GM19372 (cell line): Measurements from ENCODE around the gene FAM24B.
"Not testable (repeated sequence)": the region's sequence is repeated elsewhere in the genome, so short reads cannot be mapped to it uniquely, and the experiment has no call there.

ENCODE experiments used
- ATAC-seq: cut with Tn5 transposase; IDR thresholded peaks from one replicate; pipeline ENCODE4 v1.9.1; 2021; ENCODE audit warnings: mild to moderate bottlenecking, low read depth, moderate library complexity; ENCODE audit not compliant: unreplicated experiment

The FAM24B gene

DNA sequence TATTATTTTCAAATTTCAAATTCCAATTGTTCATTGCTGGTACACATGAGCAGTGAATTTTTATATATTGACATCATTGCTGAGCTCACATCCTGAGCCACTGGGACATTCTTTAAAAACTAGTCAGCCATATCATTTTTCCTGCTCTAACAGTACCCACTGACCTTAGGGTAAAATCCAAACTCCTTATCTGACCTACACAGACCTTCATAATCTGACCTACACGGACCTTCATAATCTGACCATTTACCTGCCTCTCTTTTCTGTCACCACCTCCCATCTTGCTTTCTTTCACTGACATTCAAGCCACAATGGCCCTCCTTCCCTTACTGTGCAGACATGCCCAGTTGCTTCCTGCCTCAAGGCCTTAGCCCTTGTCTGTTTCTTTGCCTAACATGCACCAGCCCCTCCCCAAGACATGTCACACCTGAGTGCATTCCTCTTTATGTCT lies 17.6 kb downstream of the FAM24B start:
- no peak for ATAC-seq

DNA sequence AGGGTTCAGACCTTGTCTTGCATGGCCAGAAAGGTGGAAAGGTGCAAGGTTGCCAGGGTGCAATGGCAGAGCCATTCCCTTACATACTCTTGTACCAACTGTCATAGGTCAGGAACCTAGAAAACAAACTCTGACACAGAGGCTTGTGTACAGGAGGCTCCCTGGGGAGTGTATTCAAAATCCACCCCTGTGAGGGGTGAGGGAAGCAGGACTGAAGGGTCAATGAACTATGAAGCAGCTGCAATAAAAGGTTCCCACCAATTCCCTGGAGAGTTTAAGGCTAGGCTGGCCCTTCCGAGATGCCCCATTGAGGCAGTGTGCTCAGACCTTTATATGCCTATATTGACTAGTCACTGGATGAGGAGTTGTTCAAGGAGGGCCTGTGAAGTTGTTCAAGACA lies 19.9 kb downstream of the FAM24B start:
- ATAC-seq, result no peak

DNA sequence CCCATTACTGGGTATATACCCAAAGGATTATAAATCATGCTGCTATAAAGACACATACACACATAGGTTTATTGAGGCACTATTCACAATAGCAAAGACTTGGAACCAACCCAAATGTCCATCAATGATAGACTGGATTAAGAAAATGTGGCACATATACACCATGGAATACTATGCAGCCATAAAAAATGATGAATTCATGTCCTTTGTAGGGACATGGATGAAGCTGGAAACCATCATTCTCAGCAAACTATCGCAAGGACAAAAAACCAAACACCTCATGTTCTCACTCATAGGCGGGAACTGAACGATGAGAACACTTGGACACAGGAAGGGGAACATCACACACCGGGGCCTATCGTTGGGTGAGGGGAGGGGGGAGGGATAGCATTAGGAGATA lies 21.3 kb downstream of the FAM24B start:
- not testable (repeated sequence) for ATAC-seq

DNA sequence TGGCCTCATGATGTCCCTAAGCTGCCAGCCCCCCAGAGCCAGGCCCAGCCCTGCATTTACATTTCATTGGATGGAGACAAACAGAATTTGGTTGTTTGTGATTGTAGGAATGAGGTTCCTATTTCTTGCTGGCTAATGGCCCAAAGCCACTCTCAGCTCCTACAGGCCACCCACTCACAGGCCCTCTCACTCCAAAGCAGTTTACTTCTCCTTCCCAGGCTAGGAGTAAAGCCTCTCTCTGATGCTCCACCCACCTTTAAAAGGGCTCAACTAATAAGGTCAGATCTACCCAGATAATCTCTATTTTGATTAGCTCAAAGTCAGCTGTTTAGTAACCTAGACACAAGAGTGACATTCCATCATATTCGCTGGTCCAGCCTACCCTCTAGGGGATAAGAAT lies 22.5 kb downstream of the FAM24B start:
- ATAC-seq, result no peak

DNA sequence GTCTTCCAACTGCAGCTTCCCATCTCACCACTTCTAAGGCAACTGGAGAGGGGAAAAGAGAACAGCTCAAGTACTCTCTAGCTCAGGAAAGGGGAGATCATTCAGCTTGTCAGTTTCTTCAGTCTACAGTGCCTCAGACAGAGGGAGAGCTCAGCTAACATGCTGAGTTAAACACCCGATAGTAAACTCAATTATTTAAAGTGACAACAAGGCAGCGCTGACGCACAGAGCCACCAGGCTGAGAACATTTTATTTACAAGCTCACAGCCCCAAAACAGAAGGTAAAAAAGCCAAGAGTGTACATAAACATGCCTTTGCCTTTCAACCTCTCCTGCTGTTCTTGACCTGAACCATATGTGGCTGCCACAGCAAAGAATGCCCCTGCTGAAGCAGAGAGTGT lies 23.6 kb downstream of the FAM24B start:
- ATAC-seq, result no peak

DNA sequence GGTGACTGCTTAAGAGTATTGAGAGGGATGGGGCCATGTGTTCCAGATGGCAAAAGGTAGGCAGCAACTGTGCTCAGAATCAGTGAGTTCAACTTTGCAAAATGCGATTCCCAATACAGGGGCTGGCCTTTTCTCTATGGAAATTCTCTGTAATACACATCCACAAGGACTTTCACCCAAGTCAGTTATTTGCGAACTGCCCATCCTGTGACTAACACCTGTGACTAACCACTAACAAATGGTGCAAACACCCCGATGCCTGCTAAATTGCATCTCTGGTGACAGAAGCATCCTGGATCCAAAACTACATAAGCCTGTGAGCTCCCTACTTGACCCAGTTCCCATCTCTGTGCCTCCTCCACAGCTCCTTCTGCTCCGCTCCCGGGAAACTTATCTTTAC lies 24.7 kb downstream of the FAM24B start:
- ATAC-seq, result no peak

DNA sequence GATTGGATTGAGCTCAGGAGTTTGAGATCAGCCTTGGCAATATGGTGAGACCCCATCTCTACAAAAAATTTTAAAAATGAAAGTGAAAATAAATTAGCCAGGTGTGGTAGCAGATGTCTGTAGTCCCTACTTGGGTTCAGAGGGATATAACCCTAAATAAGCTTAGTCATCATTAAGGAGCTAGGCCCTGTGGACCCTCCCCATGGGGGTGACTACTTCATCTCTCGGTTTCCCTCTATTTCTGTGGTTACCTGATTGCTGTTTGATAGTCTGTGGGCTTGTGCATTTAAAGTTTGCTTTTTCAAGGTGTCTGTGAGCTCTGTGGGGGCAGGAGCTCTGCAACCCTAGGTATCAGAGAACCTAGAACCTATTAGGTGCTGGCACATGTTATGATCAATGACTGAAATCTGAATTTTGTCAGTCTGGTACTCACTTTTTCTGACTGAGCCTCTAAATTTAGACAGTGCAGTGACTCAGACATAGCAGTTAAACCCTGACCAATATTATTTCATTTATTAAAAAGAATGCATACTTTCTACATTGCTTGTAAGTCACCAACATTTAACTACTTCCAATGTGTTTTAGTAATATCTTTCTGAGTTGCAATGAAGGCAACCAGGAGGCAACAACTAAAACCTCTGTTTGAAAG lies 25.6 kb downstream of the FAM24B start:
- ATAC-seq, result no peak

DNA sequence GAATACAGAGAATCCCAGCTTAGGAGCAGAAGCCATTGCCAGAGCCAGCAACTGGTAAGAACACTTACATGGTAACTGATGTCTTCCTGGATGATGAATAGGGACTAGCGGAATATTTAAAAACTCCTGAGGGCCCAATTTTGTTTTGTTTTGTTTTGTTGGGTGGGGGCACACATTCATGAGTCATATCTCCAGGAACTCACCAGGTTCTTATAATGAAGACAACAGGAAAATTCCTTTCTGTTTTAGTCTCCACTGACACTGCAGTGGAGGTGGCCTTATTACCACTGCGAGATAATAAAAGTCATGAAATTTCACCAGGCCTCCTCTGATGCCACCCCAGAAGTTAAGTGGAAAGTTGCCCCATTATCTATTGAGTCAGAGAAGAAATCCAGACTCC lies 27.1 kb downstream of the FAM24B start:
- ATAC-seq, result no peak

DNA sequence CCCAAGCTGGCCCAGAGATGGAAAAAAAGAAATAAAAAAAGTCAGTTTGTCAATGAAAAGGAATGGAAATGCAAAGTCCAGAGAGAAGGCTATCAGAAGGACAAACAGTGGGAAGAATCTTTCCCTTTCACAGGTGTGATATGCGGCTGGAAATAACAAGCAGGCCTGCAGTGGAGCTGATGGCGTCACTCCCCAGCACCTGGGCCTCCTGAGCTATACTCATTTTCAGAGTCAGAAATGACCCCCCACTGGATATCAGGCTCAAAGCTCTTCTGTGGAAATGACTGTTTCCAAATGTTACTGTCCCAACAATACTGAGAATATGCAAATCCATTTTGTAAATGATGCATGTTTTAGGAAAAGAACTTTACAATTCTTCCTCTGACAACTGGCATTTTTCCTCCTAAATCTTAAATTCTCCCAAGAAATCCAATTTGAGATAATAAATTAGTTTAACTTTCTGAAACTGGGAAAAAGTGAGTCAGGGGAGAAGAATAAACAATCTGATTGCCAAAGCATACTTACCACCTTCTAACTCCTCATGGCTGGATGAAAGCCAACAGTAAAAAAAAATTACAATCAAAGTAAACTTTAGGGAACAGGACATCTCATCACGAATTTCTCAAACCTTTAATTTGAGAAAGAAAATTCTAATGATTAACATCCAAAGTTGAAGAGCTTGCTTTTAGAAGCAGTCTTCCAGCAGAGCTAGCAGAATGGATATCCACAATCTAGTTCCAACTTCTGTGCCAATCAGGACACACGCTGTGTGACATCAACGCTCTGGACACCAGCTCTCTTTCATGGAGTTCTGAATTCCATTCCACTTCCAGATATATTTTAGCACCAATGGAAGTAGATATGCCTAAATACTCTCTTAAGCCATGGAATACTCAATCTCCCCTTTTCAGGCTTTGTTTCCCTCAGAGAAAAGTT lies 28.4 kb downstream of the FAM24B start:
- ATAC-seq, result no peak

DNA sequence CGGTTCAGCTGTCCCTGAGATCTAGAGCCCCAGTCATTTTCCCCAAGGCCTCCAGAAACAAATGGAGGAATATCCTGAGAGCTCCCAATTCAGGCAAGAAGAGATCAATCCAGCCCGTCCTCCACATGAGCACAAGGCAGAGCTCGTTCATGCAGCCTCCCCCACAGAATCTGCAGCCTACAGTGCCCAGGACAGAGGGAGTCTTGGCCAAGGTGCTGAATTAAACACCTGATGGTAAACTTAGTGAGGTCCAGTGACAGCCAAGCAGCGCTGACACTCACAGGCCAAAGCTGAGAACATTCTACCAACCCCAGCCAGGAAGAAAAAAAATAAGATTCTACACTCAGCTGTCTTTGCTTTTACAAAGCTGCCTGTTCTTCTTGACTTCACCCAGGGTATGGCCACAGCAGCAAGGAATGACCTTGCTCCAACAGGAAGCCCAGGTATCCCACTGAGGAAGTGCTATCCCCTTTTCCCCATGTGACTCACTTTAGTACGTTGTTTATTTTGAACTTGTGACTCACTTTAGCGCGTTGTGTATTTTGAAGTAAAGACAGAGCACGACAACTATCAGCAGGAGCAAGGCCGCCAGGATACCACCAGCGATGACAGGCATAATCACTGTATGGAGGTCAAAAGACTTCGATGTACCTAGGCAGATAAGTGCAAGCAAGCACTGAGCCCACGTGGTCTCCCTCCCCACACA lies 29.3 kb downstream of the FAM24B start:
- ATAC-seq, result no peak

DNA sequence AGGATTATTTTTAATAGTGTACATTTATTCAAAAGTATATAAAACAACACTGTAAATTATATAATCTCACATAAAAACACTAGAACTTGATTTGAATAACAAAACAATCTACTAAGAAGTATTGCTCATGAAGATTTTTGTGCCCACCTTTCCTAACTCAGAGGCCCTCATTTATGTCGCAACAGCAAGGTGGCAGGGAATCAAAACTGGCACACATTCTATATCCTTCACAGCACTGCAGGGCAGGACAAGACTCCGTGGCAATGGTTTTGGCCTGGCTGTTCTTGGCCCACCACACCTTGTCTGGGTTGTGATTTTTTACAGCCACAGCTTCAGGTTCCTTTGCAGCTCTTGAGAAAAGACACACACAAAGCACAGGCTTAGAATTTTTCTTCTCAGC lies 30.3 kb downstream of the FAM24B start:
- no peak for ATAC-seq

DNA sequence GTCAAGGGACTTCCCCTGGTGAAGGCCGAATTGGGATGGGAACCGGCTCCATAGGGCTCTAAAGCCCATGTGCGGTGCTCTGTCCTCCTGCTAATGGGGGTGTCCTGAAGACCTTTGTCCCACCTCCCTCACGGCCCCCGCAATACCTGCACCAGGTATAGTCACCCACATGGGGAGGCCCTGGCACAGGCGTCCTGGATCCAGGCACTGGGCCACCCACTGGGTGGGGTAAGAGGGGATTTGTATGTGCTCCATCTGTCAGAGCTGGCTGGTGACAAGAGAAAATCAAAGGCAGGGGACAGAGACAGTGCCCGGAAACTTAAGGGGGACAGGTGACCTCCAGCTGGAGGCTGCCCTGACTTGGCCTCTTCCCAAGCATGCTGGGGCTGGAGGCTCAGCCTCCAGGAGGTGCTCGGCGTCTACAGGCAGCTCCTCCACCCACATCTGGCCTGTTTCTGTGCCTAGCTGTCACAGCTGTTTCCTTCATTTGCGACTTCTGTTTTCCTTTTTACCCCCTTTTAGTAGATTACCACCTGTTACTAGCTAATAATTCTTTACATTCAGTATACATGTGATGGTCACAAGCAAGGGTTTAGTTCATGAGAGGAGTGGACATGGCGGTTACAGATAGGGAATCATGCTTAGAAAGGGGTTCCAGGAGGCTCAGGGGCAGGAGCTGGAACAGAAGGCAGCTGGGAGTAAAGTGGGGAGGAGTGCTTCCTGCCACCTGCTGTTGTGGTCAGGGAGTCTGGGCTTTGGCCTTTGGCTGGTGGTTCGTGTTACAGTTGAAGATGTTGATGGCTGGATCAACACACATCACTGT lies 31.4 kb downstream of the FAM24B start:
- ATAC-seq, result no peak

DNA sequence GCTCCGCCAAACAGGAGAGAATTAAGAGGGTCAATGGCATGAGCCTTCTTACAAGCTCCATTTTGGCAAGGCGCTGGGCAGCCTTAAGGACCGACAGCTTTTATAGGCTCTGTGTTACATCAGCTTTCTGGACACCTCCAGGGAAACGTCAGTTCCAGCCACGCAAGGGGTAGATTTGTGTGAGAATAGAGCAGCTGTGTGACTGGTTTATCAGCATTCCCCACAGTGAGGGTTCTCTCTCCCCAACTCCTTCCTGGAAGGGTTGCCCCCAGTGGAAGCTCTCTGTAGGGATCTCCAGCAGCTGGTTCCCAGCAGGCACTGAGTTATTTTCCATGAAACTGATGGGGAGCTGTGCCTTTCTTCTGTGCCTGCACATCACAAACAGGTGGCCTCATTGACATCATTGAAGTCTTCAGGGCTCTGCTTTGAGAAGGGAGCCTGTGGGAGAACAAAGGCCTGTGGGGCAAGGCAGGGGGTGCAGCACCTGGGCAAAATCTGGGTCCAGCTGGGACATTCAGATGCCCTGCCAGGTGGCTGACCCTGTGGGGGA lies 33.5 kb downstream of the FAM24B start, which contains the start of gene CUZD1:
Gene CUZD1 (minus strand): TSS at position 75 of the 550 bp plus-strand sequence. CDS start 14 bp downstream, at position 61.
- no peak for ATAC-seq

DNA sequence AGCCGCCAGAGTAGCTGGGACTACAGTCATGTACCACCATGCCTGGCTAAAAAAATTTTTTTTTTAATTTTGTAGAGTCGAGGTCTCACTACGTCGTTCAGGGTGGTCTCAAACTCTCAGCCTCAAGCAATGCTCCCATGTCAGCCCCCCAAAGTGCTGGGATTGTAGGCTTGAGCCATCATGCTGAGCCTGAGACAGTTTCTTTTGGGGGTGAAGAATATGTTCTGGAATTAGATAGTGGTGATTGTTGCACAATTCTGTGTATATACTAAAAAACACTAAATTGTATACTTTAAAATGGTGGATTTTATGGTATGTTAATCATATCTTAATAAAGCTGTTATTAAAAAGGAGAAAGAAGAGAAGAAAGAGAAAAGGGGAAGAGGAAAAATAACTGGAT lies 35.2 kb downstream of the FAM24B start:
- no peak for ATAC-seq

DNA sequence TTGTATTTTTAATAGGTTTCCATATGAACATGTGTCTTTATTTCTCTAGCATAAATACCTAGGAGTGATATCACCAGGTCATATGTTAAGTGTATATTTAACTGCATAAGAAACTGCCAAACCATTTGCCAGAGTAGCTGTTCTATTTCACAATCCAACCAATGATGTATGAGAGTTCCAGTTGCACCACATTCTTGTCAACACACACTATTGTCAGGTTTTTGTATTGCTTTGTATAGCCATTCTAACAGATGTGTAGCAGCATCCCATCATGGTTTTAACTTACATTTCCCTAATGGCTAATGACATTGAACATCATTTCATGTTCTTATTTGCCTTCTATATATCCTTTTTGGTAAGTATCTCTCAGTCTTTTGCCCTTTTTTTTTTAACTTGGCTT lies 37.8 kb downstream of the FAM24B start:
- ATAC-seq, result no peak

DNA sequence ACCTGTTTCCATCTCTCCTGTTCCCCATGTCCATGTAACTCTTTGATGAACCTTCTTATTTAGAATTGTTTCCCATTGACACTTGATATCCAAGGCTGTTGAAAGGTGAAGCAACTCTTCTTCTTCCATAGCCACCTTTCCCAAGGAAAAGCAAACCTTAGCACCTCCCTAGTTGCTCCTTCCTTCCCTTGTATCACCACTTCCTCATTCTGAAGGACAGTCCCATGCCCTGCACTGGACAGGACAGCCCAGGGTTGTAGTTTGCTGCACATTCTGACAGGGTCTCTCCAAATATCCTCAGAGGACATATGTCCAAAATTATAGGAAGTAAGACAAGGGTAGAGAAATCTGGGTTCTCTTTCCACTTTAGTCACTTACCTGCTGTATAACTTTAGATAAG lies 39.9 kb downstream of the FAM24B start:
- ATAC-seq, result no peak

DNA sequence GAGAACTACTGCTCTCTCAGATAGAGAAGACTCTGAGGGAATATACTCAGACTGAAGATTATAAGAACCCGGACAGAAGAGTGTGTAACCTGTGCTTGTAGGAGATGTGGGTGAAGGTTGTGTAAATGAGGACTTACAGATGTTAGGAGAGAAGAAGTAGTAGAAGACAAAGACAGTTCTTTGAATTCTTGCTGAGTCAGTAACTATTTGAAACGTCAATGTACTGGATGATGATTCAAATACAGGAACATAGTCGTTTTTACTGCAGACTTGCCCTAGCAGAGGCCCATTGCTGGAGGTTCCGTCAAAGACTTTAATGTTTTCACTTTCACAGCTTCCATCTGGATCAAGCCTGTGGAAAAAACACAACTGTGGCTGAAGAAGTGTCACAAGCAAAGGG lies 40.5 kb downstream of the FAM24B start:
- ATAC-seq, result no peak

DNA sequence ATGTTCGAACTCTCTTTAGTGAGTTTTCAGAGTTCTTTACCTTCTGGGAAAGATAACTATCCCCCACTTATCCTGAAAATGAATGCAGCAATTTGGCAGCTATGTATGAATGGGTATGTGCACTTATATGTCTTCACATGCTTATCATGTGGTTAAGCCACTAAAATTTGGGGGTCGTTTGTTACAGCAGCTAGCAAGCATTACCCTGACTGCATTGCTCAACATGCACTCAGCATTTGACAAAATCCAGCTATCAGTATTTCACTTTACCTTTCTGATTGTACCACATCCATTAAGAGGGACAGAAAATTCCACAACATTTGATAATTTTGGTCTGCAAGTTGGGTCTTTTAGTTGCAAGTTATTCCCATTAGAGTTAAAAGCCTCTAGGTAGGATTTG lies 43.5 kb downstream of the FAM24B start:
- no peak for ATAC-seq

DNA sequence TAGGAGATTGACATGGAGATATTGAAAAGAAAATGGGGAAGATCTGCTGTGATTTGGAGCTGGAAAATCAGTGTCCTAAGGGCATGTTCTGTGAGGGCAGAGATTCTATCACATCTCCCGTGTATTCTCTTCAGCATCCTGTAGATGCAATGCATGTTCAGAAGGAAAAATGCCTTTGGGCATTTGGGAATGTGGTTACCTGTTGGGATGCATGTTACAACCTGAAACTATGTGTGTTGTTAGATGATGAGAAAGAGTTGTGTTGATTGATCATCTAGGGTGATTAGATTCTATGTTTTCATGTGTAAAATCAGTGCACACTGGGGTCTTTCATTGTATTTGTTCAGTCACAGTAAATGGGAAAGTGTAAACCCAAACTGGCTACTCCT lies 48.4 kb downstream of the FAM24B start:
- ATAC-seq, result no peak
